Stimulated activated CD4-positive, alpha-beta T cell treated with anti-CD3 and anti-CD28 coated beads, Interleukin-1b, Interleukin-23, amount 100 ng/mL, for 48 hours (primary cell): ENCODE data around the gene HOXB2.
"Not testable (repeated sequence)": the region's sequence is repeated elsewhere in the genome, so short reads cannot be mapped to it uniquely, and the experiment has no call there.

Experiments
- DNase-seq: peaks from one replicate; pipeline ENCODE4 v3.0.0-alpha.2; 2020

Gene HOXB2

GRCh38 chr17:48539177-48539576, 5.7 kb downstream of the HOXB2 start:
- no peak for DNase-seq

GRCh38 chr17:48537316-48537715, 7.6 kb downstream of the HOXB2 start:
- no peak for DNase-seq

- DNase-seq: not testable (repeated sequence)
Observed at GRCh38 chr17:48535793-48536559, 8.9 kb downstream of the HOXB2 start.

GRCh38 chr17:48532261-48532660, 12.6 kb downstream of the HOXB2 start:
- no peak for DNase-seq

GRCh38 chr17:48530887-48531272, 14.0 kb downstream of the HOXB2 start, which contains the start of gene HOXB1:
HOXB1 (minus strand) TSS chr17:48531011; CDS start chr17:48530904, 107 bp downstream.
- no peak for DNase-seq

- DNase-seq: no peak
Observed at GRCh38 chr17:48530208-48530886, 14.6 kb downstream of the HOXB2 start.

GRCh38 chr17:48529683-48530009, 15.3 kb downstream of the HOXB2 start:
- no peak for DNase-seq

- no peak for DNase-seq
Observed at GRCh38 chr17:48528936-48529682, 15.8 kb downstream of the HOXB2 start.

- DNase-seq: no peak
Observed at GRCh38 chr17:48528153-48528935, 16.6 kb downstream of the HOXB2 start.

GRCh38 chr17:48527547-48527932, 17.4 kb downstream of the HOXB2 start:
- no peak for DNase-seq

- no peak for DNase-seq
Observed at GRCh38 chr17:48526608-48527546, 18.0 kb downstream of the HOXB2 start.

GRCh38 chr17:48523010-48523409, 21.9 kb downstream of the HOXB2 start:
- DNase-seq: no peak

- DNase-seq: no peak
Observed at GRCh38 chr17:48522031-48522653, 22.8 kb downstream of the HOXB2 start.

GRCh38 chr17:48520631-48521079, 24.3 kb downstream of the HOXB2 start:
- no peak for DNase-seq

- DNase-seq: no peak
Observed at GRCh38 chr17:48519427-48519826, 25.5 kb downstream of the HOXB2 start.

- DNase-seq: no peak
Observed at GRCh38 chr17:48517478-48517877, 27.4 kb downstream of the HOXB2 start.

GRCh38 chr17:48515925-48516900, 28.7 kb downstream of the HOXB2 start:
- DNase-seq: no peak

- no peak for DNase-seq
Observed at GRCh38 chr17:48514477-48514876, 30.4 kb downstream of the HOXB2 start.

- DNase-seq: no peak
Observed at GRCh38 chr17:48513666-48514455, 31.0 kb downstream of the HOXB2 start.
